ENCODE results near the gene UAP1L1. TPM values are rescaled to one million over a fixed set of nuclear protein-coding genes. Genes with fewer than 3 reads are reported as not detected.
A peak's percentile ranks its signal among the peaks of the same experiment; 100 is the strongest.

UAP1L1 gene
- total and polyA plus RNA-seq, 2 of the 8 experiments (the other 6 are each of a cell fraction or from before 2014, with no cell fraction given), result 2.0 to 5.4 TPM

DNA sequence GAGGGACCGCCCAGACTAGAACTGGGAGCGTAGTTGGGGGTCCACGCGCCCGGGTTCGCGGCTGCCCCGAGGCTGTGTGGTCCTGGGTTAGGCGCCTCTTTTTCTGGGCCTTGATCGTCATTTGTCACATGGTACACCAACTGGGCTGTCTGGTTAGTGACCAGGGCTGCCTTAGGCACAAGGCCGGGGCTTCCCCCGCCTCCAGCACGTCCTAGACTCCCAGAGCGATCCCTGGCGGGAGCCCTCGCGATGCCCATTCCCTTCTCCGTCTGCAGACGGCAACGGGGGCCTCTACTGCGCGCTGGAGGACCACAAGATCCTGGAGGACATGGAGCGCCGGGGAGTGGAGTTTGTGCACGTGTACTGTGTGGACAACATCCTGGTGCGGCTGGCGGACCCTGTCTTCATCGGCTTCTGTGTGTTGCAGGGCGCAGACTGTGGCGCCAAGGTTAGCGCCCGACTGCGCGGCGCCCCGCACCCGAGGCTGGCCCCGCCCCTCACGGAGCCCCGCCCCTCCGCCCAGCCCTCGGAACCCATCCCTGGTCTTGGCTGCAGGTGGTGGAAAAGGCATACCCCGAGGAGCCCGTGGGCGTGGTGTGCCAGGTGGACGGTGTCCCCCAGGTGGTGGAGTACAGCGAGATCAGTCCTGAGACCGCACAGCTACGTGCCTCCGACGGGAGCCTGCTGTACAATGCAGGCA, 1.5 kb downstream of the UAP1L1 start (continued):
- TF ChIP-seq, protein P1, sequence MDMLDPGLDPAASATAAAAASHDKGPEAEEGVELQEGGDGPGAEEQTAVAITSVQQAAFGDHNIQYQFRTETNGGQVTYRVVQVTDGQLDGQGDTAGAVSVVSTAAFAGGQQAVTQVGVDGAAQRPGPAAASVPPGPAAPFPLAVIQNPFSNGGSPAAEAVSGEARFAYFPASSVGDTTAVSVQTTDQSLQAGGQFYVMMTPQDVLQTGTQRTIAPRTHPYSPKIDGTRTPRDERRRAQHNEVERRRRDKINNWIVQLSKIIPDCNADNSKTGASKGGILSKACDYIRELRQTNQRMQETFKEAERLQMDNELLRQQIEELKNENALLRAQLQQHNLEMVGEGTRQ (IDR thresholded peaks at IDR 0.05; ENCODE audit: low read length), result no peak
- TF ChIP-seq TCF12 (IDR thresholded peaks at IDR 0.05; ENCODE audit: low read depth, low read length) (no peak), CBX5 (IDR thresholded peaks at IDR 0.05; ENCODE audit: low read depth, low read length) (no peak), CHD2 (IDR thresholded peaks at IDR 0.05; ENCODE audit: low read length) (no peak), CHD1 (IDR thresholded peaks at IDR 0.05; ENCODE audit: low read depth, low read length) (no peak), YY1 (IDR thresholded peaks at IDR 0.05; ENCODE audit: low read depth, low read length) (no peak), KDM4A (IDR thresholded peaks at IDR 0.05; ENCODE audit: low read depth, low read length, severe bottlenecking) (no peak), ATF2 (IDR thresholded peaks at IDR 0.05; ENCODE audit: low read length) (no peak), FOSL1 (IDR thresholded peaks at IDR 0.05; ENCODE audit: insufficient read depth, low read depth, low read length) (no peak), POLR2AphosphoS5 (IDR thresholded peaks at IDR 0.05; ENCODE audit: low read depth, low read length) (no peak), TEAD4 (IDR thresholded peaks at IDR 0.05; ENCODE audit: low read depth, low read length) (no peak), ASH2L (IDR thresholded peaks at IDR 0.05; ENCODE audit: low read length) (no peak), RNF2 (IDR thresholded peaks at IDR 0.05; ENCODE audit: borderline replicate concordance, low read depth, low read length, missing control alignments, poor library complexity, severe bottlenecking) (peak; percentile 47), NANOG (IDR thresholded peaks at IDR 0.05; ENCODE audit: insufficient read depth, low read depth, low read length, poor library complexity, severe bottlenecking) (no peak), ZNF274 (IDR thresholded peaks at IDR 0.05; ENCODE audit: borderline replicate concordance, extremely low read depth, low read length) (no peak), EZH2 (IDR thresholded peaks at IDR 0.05; ENCODE audit: low read depth, low read length, severe bottlenecking) (peak; percentile 55), CEBPB (IDR thresholded peaks at IDR 0.05; ENCODE audit: low read depth, low read length) (no peak), SIN3A (conservative IDR thresholded peaks at IDR 0.05 in 1 of 2, IDR thresholded peaks at IDR 0.05 in 1 of 2; ENCODE audit: low read depth in 1 of 2, low read length in 2 of 2) (peak in 1 of 2 experiments; percentile 48; a peak in 1 of 4 replicates), BACH1 (IDR thresholded peaks at IDR 0.05; ENCODE audit: low read length) (no peak), BCL11A (IDR thresholded peaks at IDR 0.05; ENCODE audit: low read depth in 2 of 2, low read length in 2 of 2) (no peak), CBX8 (IDR thresholded peaks at IDR 0.05; ENCODE audit: borderline replicate concordance, low read depth, low read length) (no peak)
- TF ChIP-seq, protein P2, sequence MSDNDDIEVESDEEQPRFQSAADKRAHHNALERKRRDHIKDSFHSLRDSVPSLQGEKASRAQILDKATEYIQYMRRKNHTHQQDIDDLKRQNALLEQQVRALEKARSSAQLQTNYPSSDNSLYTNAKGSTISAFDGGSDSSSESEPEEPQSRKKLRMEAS (IDR thresholded peaks at IDR 0.05), result peak; percentile 37
